ENCODE data around the gene SPR.

Gene SPR

GRCh38 chr2:72887032-72887739 lies at the start of gene SPR:
Gene SPR, plus strand, starts transcription at chr2:72887408. Its CDS starts 25 bp downstream, at chr2:72887433.
- no peak within 1 kb of the TSS for H3K4me2 ChIP-seq (ENCODE audit: insufficient read depth, low read length)
- no peaks in the 10 kb centered on the region for H3K9me3 ChIP-seq (ENCODE audit: insufficient read depth, low read length, severe bottlenecking)
- no peak within 1 kb of the TSS for H3K9ac ChIP-seq (ENCODE audit: low read depth, low read length)
- no peak for DNase-seq
- H3K27me3 ChIP-seq (ENCODE audit: insufficient read depth, low read length, poor library complexity) = peaks cover 2% of the 10 kb centered on the region
- H3K4me1 ChIP-seq (ENCODE audit: insufficient read depth, low read length) = no peaks in the 10 kb centered on the region
- no peaks in the 10 kb centered on the region for H3K79me2 ChIP-seq (ENCODE audit: insufficient read depth, low read length)
- no peak within 1 kb of the TSS for H3K4me3 ChIP-seq (ENCODE audit: low read depth in 1 of 2, low read length in 2 of 2)
- no peak for ATAC-seq (ENCODE audit: insufficient read depth, low read depth)
- H2AFZ ChIP-seq (ENCODE audit: low read depth, low read length) = no peak within 1 kb of the TSS
- no peaks in the 10 kb centered on the region for H3K36me3 ChIP-seq (ENCODE audit: insufficient read depth, low read length)
- peaks cover 3% of the 10 kb centered on the region; the same call in 1 of the 2 replicates for H4K20me1 ChIP-seq (ENCODE audit: insufficient read depth, low read length)
- H3K27ac ChIP-seq (ENCODE audit: low read length) = no peak within 1 kb of the TSS
- no peak for TF ChIP-seq CTCF (IDR thresholded peaks at IDR 0.05; ENCODE audit: borderline replicate concordance, extremely low read depth, low read length, poor library complexity, severe bottlenecking)
- TF ChIP-seq EZH2 (IDR thresholded peaks at IDR 0.05; ENCODE audit: borderline replicate concordance, low read depth, low read length, severe bottlenecking) = no peak

DNA sequence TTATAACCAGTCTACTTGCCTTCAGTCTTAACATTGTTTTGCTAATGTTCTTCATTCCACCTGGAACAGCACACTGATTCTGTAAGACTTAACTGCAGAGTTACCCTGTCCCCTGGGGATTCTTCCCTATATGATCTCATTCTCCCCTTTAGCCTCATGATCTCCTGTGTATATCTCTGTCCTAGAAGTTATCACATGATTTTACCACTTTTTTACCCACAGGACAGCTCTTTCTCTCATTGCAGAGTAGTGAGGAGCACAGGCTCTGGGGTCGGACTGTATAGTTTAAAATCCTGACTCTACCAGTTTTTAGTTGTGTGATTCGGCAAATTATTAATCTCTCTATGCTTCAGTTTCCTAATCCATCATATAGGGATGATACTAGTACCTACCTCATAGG lies 47.1 kb upstream of the SPR start:
- TF ChIP-seq CTCF (IDR thresholded peaks at IDR 0.05; ENCODE audit: borderline replicate concordance, extremely low read depth, low read length, poor library complexity, severe bottlenecking) (no peak), EZH2 (IDR thresholded peaks at IDR 0.05; ENCODE audit: borderline replicate concordance, low read depth, low read length, severe bottlenecking) (no peak)
- H3K9me3 ChIP-seq (ENCODE audit: insufficient read depth, low read length, severe bottlenecking) = no peaks in the 10 kb centered on the region
- H4K20me1 ChIP-seq (ENCODE audit: insufficient read depth, low read length) = no peaks in the 10 kb centered on the region
- no peak overlapping the region for H3K9ac ChIP-seq (ENCODE audit: low read depth, low read length)
- no peaks in the 10 kb centered on the region for H3K36me3 ChIP-seq (ENCODE audit: insufficient read depth, low read length)
- no peak overlapping the region for H3K4me2 ChIP-seq (ENCODE audit: insufficient read depth, low read length)
- H3K79me2 ChIP-seq (ENCODE audit: insufficient read depth, low read length) = no peaks in the 10 kb centered on the region
- no peaks in the 10 kb centered on the region for H3K4me1 ChIP-seq (ENCODE audit: insufficient read depth, low read length)
- DNase-seq (no peak), ATAC-seq (ENCODE audit: insufficient read depth, low read depth) (no peak)
- no peak overlapping the region for H3K27ac ChIP-seq (ENCODE audit: low read length)
- H2AFZ ChIP-seq (ENCODE audit: low read depth, low read length) = no peak overlapping the region
- no peak overlapping the region for H3K4me3 ChIP-seq (ENCODE audit: low read depth in 1 of 2, low read length in 2 of 2)
- peaks cover 4% of the 10 kb centered on the region for H3K27me3 ChIP-seq (ENCODE audit: insufficient read depth, low read length, poor library complexity)

DNA sequence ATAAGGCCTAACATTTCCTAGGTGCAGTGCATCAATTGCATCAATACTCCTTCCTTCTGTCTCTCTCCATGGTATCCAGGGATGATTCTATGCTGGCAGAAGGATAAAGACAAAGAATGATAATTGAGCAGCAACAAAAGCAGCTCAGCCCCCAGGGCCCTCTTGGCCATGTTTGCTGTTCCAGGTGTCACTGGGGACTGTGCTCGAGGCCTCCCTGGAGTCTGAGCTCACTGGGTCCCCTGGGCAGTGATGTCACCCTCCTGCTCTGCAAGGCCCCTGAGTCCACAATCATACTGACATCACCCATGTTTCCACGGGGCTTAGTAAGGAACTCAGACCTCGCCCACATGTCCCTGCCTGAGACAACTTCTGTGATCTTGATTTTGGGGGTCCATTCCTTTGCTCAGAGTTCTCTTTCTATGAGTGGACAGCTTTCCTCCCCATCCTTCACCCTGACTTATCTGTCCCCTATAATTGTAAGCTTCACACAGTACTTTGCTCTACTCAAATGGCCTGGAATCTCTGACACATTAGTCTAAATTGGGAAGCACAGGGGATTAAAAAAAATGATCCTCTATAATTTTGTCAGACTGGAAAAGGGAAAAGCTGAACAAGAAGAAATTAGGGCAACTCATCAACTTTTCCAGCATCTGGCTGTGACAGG lies 45.6 kb upstream of the SPR start:
- Histone ChIP-seq H3K27ac (ENCODE audit: low read length) (no peak overlapping the region), H3K4me2 (ENCODE audit: insufficient read depth, low read length) (no peak overlapping the region), H3K4me1 (ENCODE audit: insufficient read depth, low read length) (no peaks in the 10 kb centered on the region), H3K79me2 (ENCODE audit: insufficient read depth, low read length) (no peaks in the 10 kb centered on the region), H3K4me3 (ENCODE audit: low read depth in 1 of 2, low read length in 2 of 2) (no peak overlapping the region), H3K36me3 (ENCODE audit: insufficient read depth, low read length) (no peaks in the 10 kb centered on the region), H4K20me1 (ENCODE audit: insufficient read depth, low read length) (no peaks in the 10 kb centered on the region), H3K9ac (ENCODE audit: low read depth, low read length) (no peak overlapping the region), H2AFZ (ENCODE audit: low read depth, low read length) (no peak overlapping the region), H3K9me3 (ENCODE audit: insufficient read depth, low read length, severe bottlenecking) (no peaks in the 10 kb centered on the region), H3K27me3 (ENCODE audit: insufficient read depth, low read length, poor library complexity) (no peaks in the 10 kb centered on the region)
- DNase-seq = no peak
- ATAC-seq (ENCODE audit: insufficient read depth, low read depth) = no peak
- no peak for TF ChIP-seq EZH2 (IDR thresholded peaks at IDR 0.05; ENCODE audit: borderline replicate concordance, low read depth, low read length, severe bottlenecking)

DNA sequence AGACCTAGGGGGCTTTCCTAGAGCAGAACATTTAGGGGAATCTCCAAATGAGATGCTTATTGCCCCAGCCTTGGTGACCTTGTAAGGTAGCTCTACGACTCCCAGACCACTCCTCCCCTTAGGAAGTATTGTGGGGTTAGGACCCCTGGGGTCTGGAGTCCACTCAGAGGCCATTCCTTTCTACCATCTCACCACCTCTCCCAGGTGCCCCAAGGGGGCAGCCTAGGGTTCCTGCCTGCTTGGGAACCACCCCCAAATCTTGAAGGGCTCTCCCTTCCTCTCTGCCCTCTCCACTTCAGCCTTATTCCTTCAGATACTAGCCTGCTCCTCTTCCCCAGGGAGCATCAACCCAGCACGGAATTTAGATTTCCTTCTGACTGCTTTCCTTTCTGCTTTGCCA lies 43.9 kb upstream of the SPR start:
- no peaks in the 10 kb centered on the region for H3K4me1 ChIP-seq (ENCODE audit: insufficient read depth, low read length)
- no peak overlapping the region for H3K27ac ChIP-seq (ENCODE audit: low read length)
- H3K9me3 ChIP-seq (ENCODE audit: insufficient read depth, low read length, severe bottlenecking) = no peaks in the 10 kb centered on the region
- no peak overlapping the region for H3K4me3 ChIP-seq (ENCODE audit: low read depth in 1 of 2, low read length in 2 of 2)
- no peak overlapping the region for H3K9ac ChIP-seq (ENCODE audit: low read depth, low read length)
- no peak for TF ChIP-seq CTCF (IDR thresholded peaks at IDR 0.05; ENCODE audit: borderline replicate concordance, extremely low read depth, low read length, poor library complexity, severe bottlenecking)
- no peak for TF ChIP-seq EZH2 (IDR thresholded peaks at IDR 0.05; ENCODE audit: borderline replicate concordance, low read depth, low read length, severe bottlenecking)
- peaks cover 2% of the 10 kb centered on the region for H3K27me3 ChIP-seq (ENCODE audit: insufficient read depth, low read length, poor library complexity)
- no peaks in the 10 kb centered on the region for H3K79me2 ChIP-seq (ENCODE audit: insufficient read depth, low read length)
- H4K20me1 ChIP-seq (ENCODE audit: insufficient read depth, low read length) = no peaks in the 10 kb centered on the region
- DNase-seq (no peak), ATAC-seq (ENCODE audit: insufficient read depth, low read depth) (no peak)
- no peaks in the 10 kb centered on the region for H3K36me3 ChIP-seq (ENCODE audit: insufficient read depth, low read length)
- no peak overlapping the region for H2AFZ ChIP-seq (ENCODE audit: low read depth, low read length)
- no peak overlapping the region for H3K4me2 ChIP-seq (ENCODE audit: insufficient read depth, low read length)
